ENCODE results near the gene CLNK.

DNA sequence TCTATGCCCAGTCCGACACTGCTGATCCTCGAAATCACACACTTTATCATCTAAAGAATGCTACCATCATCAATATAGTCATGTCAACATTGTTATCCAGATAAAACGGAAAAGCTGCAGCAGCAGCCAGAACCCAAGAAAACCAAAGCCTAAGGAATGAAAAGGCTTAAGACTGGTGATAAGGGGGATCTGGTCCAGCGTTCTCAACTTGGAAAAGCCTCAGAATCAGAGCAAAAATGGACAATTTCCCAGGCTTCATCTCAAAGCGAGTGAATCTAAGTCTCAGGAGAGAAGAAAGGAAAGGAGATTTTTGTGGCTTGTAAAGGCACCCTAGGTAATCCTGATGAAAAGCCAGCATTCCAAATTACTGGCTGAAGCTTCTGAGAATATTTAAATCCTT is 235.6 kb downstream of the CLNK start:
- TF ChIP-seq, protein P1, sequence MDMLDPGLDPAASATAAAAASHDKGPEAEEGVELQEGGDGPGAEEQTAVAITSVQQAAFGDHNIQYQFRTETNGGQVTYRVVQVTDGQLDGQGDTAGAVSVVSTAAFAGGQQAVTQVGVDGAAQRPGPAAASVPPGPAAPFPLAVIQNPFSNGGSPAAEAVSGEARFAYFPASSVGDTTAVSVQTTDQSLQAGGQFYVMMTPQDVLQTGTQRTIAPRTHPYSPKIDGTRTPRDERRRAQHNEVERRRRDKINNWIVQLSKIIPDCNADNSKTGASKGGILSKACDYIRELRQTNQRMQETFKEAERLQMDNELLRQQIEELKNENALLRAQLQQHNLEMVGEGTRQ (IDR thresholded peaks at IDR 0.05; ENCODE audit: low read length): no peak
- TF ChIP-seq, protein P2, sequence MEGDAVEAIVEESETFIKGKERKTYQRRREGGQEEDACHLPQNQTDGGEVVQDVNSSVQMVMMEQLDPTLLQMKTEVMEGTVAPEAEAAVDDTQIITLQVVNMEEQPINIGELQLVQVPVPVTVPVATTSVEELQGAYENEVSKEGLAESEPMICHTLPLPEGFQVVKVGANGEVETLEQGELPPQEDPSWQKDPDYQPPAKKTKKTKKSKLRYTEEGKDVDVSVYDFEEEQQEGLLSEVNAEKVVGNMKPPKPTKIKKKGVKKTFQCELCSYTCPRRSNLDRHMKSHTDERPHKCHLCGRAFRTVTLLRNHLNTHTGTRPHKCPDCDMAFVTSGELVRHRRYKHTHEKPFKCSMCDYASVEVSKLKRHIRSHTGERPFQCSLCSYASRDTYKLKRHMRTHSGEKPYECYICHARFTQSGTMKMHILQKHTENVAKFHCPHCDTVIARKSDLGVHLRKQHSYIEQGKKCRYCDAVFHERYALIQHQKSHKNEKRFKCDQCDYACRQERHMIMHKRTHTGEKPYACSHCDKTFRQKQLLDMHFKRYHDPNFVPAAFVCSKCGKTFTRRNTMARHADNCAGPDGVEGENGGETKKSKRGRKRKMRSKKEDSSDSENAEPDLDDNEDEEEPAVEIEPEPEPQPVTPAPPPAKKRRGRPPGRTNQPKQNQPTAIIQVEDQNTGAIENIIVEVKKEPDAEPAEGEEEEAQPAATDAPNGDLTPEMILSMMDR (IDR thresholded peaks at IDR 0.05; ENCODE audit: control extremely low read depth in 1 of 3, insufficient read depth in 1 of 3, low read depth in 1 of 3, low read length in 3 of 3): no peak
- no peak for TF ChIP-seq TCF12 (IDR thresholded peaks at IDR 0.05; ENCODE audit: low read depth, low read length)
- TF ChIP-seq RAD21 (IDR thresholded peaks at IDR 0.05 in 1 of 2, conservative IDR thresholded peaks at IDR 0.05 in 1 of 2; ENCODE audit: low read depth in 2 of 2, low read length in 2 of 2): no peak
- no peak for TF ChIP-seq RXRA (IDR thresholded peaks at IDR 0.05; ENCODE audit: insufficient read depth, low read depth, low read length)
- no peak for TF ChIP-seq CHD1 (IDR thresholded peaks at IDR 0.05; ENCODE audit: low read depth, low read length)
- TF ChIP-seq POLR2A (IDR thresholded peaks at IDR 0.05; ENCODE audit: control extremely low read depth in 1 of 2, low read depth in 2 of 2, low read length in 2 of 2): no peak
- TF ChIP-seq TBP (IDR thresholded peaks at IDR 0.05; ENCODE audit: low read depth, low read length): no peak
- no peak for TF ChIP-seq SIN3A (conservative IDR thresholded peaks at IDR 0.05 in 1 of 2, IDR thresholded peaks at IDR 0.05 in 1 of 2; ENCODE audit: low read depth in 1 of 2, low read length in 2 of 2)
